Stimulated activated CD4-positive, alpha-beta T cell treated with anti-CD3 and anti-CD28 coated beads, Interleukin-2, amount 100 ng/mL, for 24 hours (primary cell): Measurements from ENCODE around the gene ZBTB7B.
A peak's percentile ranks its signal among the peaks of the same experiment; 100 is the strongest.

Experiments used
- DNase-seq, 2 donors: peaks; one replicate each; pipeline ENCODE4 v3.0.0-alpha.2; 2020

Gene ZBTB7B

GRCh38 chr1:155005076-155006011, 2.7 kb downstream of the ZBTB7B start:
- DNase-seq = no peak

DNA sequence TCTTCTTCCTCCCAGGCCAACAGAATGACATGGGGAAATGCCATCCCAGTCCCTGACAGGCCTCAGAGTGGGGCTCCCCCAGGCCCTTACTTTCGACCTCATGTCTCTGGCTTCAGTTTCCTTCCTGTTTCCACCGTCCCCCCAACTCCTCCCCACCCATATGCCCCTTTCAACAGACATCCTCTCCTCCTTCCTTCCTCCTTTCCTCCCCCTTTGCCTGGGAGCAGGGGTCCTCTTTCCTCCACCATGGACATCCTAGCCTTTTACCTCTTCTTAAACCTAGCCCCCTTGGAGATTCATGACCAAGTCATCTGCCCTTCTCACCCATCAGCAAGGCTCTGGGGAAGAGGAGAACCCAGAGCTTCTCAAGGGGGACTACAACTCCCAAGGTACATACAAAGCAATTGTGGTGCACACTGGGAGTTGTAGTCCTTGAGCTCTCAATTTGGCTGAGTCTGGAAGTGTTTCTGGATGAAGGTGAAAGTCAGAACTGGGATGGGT, 4.0 kb downstream of the ZBTB7B start:
- DNase-seq = peak in 1 of 2 donors; percentile 52

DNA sequence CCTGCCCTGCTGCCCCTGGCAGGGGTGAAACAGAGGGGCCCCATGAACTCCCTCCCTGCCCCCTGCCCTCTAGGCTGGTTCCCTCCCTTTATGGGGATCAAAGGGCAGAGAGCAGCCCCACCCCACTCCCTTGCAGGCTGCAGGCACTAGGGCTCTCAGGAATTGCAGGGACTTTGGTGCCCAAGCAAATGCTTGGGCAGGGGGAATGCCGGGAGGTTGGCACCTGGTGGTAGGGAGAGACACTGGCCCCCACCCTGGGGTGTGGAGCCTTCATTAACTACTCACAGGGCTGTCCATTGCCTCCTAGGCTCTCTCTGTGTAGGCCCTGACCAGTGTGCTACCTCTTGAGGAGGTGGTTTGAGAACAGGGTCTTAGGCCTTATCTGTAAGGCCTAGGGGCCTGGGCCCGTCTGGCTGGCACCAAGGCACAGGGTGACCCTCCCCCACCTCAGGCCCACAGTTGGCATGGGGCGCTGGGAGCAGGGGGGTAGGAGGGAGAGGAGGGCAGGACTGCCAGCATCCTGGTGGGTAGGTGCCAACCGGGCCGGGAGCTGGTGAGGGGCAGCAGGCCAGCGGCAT, 4.7 kb downstream of the ZBTB7B start:
- no peak for DNase-seq

GRCh38 chr1:155008015-155008941, 5.7 kb downstream of the ZBTB7B start:
- peak; percentile 72 to 90 for DNase-seq

GRCh38 chr1:155009221-155009711, 6.7 kb downstream of the ZBTB7B start:
- DNase-seq = peak; percentile 41 to 58

GRCh38 chr1:155009742-155010141, 7.1 kb downstream of the ZBTB7B start:
- no peak for DNase-seq

GRCh38 chr1:155010211-155010918, 7.8 kb downstream of the ZBTB7B start:
- DNase-seq = peak in 1 of 2 donors; percentile 57

DNA sequence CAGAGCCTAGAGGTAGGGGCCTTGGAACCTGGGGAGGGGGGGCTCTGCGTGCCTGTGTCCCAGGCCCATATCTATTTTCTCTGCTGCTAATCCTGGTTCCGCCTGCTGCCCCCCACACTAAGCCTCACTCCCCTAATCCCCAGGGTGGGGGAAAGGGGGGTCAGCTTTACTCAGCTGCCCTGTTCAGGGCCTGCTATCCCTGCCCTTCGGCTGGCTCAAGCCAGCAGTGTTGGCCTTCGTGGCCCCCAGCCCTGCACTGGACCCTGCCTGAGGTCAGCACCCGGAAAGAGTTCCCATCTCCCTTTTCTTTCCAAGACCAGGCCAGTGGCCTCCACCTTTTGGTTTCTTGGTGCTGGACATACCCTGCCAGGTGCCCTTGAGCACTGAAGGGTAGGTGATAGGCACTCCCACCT, 8.4 kb downstream of the ZBTB7B start:
- no peak for DNase-seq

DNA sequence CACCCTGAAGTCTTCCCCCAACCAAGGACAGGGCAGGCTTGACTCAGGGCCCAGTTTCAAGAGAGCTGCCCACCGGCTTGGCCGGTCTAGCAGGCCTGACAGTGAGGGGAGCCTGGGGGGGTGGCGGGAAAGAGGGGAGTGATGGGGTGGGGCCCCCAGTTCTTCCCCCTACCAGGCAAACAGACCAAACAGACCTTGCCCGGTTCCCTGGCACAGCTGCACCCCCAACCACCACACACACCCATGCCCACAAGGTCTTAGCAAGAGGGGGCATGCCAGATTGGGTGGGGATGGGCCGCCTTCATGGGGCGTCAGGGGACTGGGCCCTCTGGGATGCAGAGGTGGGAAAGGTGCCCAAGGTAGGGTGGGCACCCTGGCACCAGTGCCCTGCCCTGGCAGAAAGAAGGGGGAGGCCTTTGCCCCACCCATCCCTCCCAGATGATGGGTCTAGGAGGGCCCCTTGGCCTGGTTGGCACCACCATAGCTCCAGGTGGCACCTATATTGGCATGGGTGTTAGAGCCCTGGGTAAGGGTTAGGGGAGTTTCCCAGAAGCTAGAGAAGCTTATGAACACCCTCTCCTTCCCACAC, 8.9 kb downstream of the ZBTB7B start:
- DNase-seq = no peak

GRCh38 chr1:155012026-155012546, 9.5 kb downstream of the ZBTB7B start:
- peak in 1 of 2 donors; percentile 58 for DNase-seq

GRCh38 chr1:155012776-155013602, 10.4 kb downstream of the ZBTB7B start:
- DNase-seq = no peak

- DNase-seq = no peak
These were observed 11.0 kb downstream of the ZBTB7B start for GRCh38 chr1:155013632-155014031.

DNA sequence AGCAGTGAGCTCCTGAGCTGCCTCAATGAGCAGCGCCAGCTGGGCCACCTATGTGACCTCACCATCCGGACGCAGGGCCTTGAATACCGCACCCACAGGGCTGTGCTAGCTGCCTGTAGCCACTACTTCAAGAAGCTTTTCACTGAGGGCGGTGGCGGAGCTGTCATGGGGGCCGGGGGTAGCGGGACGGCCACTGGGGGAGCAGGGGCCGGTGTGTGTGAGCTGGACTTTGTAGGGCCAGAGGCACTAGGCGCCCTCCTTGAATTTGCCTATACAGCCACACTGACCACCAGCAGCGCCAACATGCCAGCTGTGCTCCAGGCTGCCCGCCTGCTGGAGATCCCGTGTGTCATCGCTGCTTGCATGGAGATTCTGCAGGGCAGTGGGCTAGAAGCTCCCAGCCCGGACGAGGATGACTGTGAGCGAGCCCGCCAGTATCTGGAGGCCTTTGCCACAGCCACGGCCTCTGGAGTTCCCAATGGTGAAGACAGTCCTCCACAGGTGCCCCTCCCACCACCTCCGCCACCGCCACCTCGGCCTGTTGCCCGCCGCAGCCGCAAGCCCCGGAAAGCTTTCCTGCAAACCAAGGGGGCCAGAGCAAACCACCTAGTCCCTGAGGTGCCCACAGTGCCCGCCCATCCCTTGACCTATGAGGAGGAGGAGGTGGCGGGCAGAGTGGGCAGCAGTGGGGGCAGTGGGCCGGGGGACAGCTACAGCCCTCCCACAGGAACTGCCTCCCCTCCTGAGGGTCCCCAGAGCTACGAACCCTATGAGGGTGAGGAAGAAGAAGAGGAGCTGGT, 12.3 kb downstream of the ZBTB7B start:
- no peak for DNase-seq

- no peak for DNase-seq
These were observed 13.1 kb downstream of the ZBTB7B start for GRCh38 chr1:155015527-155016230.

GRCh38 chr1:155016231-155016831, 13.7 kb downstream of the ZBTB7B start:
- no peak for DNase-seq

DNA sequence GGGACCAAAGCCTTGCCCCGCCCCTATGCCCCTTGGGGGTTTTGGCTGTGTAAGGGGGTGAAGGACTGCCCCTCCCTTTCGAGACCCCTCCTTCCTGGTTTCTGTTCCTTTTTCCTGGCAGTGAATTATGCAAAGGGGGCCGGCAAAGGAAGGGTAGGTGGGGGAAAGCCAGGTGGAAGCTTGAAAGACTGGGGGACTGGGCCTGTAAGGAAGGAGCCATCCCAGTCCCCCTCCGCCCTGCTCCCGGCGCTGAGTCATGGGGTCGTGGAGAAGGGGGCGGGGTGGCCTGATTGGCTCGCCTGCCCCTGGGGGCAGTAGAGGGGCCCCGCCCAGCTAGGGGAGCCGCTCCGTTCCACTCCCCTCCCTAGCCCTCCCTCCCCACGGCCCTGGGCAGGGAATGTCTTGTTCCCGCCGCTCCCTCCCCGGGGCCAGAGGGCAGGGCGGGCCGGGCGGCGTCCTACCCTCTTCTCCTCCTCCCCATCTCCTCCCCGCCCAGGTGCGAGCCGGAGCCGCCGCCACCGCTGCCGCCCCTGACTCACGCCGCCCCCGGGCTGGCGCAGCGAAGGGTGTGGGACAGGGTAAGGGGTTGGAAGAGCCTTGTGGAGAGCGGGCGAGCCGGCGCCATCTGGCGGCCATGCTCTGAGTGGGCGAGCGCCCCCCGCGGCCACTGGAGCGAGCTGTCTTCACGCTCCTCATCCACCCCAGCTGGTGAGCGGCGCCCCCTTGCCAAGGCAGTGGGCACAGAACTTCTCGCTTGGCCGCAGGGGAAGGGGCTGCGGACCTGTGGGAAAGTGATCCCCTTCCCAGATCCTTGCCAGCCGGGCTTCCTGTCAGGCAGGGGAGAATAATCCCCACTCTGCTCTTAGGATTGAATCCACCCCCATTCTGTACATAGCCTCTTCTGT, 14.7 kb downstream of the ZBTB7B start:
- peak; percentile 92 to 94 for DNase-seq

DNA sequence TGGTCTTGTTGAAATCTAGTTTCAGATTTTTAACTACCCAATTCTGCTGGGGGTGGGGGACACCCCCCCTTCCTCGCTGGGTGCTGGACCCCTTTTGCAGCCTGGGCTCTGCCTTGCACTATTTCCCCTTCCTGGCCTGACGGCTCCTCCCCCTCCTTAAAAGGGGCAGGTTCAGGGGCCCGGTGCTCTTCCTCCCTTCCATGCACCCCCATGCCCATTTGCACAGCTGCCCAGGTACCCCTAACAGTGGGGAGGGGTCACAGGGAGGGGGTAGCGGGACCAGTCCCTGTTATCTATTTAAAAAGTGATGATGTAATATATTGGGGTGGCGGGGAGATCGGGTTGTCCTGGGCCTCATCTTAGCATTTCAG, 15.3 kb downstream of the ZBTB7B start:
- DNase-seq = no peak
